Esophagus (tissue), 2 donors: ENCODE data around the gene ACR. TPM values are rescaled to one million over a fixed set of nuclear protein-coding genes. Genes with fewer than 3 reads are reported as not detected.

Source experiments
- H3K27ac ChIP-seq, 2 donors: one replicate each; pipeline ENCODE4 v1.5.1; 2013; ENCODE audit warnings: low read depth in 2 of 2, mild to moderate bottlenecking in 2 of 2, inconsistent platforms in 1 of 2, low read length in 1 of 2, moderate library complexity in 1 of 2
- H3K27me3 ChIP-seq, 2 donors: one replicate each; pipeline ENCODE4 v1.6.1; 2013; ENCODE audit warnings: low read length in 2 of 2, control low read depth in 1 of 2, mild to moderate bottlenecking in 1 of 2; ENCODE audit not compliant: insufficient read depth in 2 of 2, control insufficient read depth in 1 of 2
- H3K36me3 ChIP-seq, 2 donors: one replicate each; pipeline ENCODE4 v1.6.1; 2013; ENCODE audit warnings: low read length in 1 of 2; ENCODE audit not compliant: control insufficient read depth in 2 of 2, insufficient read depth in 2 of 2
- H3K4me1 ChIP-seq, 2 donors: one replicate each; pipeline ENCODE4 v1.6.1; 2013; ENCODE audit warnings: low read length in 1 of 2; ENCODE audit not compliant: control insufficient read depth in 2 of 2, insufficient read depth in 2 of 2
- H3K4me3 ChIP-seq, 2 donors: one replicate each; pipeline ENCODE4 v1.5.1; 2013; ENCODE audit warnings: low read length in 2 of 2, mild to moderate bottlenecking in 2 of 2, low read depth in 1 of 2, moderate library complexity in 1 of 2
- H3K9me3 ChIP-seq, 2 donors: one replicate each; pipeline ENCODE4 v1.6.1; 2013; ENCODE audit warnings: mild to moderate bottlenecking in 2 of 2, low read depth in 1 of 2, low read length in 1 of 2, moderate library complexity in 1 of 2; ENCODE audit not compliant: control insufficient read depth in 2 of 2, insufficient read depth in 1 of 2
- WGBS, 2 donors: extraction: QIAGEN DNeasy Blood & Tissue Kit; methylation state at CpG; one replicate each; pipeline ENCODE4 v1.1.7; 2013; 5-methylcytosine and 5-hydroxymethylcytosine counted together
- polyA plus RNA-seq, 2 donors: library from polyadenylated mRNA; stranded (reverse); fragments of 200-250 nt; gene quantifications; one replicate each; pipeline ENCODE4 v1.2.3, GENCODE V29; 2013
- donor health status: healthy with polysubstance abuse.
- donor health status: Bipolar disorder and iron deficiency.

Gene ACR
- polyA plus RNA-seq, 2 donors, result 0.14 to 0.20 TPM

DNA sequence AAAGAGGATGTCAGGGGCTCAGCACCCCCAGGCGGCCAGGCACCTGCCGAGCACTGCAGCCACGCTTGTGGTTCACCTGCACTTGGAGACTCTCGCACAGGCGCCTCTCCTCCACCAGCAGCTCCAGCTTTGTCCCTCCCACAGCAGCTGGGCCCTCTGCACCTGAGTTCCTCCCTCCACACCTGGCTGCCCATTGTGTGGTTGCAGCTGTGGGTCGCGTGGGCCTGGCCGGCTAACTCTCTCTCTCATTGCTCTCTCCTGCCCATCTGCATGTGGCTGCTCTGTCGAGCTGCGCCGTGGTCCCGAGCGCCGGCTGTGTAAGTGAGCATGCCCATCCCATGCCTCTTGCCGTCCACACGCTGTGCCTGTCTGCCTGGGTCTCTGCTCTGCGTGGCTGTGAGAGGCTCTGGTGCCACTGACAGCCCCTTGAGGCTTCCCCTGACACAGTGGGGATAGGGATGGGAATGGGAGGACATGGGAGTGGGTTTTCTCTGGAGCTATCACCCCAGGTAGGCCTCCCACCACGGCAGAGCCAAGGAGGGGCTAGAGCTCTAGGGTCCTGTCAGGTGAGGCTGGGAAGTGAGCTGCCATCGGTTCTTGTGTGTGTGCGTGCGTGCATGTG lies 8.5 kb upstream of the ACR start:
- Histone ChIP-seq H3K36me3 (peaks cover 0 to 5% of the 10 kb centered on the region in 2 donors), H3K4me1 (peaks cover 2 to 5% of the 10 kb centered on the region in 2 donors), H3K27me3 (no peaks in the 10 kb centered on the region), H3K27ac (no peak overlapping the region), H3K4me3 (no peak overlapping the region), H3K9me3 (peaks cover 0 to 2% of the 10 kb centered on the region in 2 donors)
- WGBS, 2 donors, result 75 to 84% methylated on average over 19 to 21 of the region's 21 CpGs

DNA sequence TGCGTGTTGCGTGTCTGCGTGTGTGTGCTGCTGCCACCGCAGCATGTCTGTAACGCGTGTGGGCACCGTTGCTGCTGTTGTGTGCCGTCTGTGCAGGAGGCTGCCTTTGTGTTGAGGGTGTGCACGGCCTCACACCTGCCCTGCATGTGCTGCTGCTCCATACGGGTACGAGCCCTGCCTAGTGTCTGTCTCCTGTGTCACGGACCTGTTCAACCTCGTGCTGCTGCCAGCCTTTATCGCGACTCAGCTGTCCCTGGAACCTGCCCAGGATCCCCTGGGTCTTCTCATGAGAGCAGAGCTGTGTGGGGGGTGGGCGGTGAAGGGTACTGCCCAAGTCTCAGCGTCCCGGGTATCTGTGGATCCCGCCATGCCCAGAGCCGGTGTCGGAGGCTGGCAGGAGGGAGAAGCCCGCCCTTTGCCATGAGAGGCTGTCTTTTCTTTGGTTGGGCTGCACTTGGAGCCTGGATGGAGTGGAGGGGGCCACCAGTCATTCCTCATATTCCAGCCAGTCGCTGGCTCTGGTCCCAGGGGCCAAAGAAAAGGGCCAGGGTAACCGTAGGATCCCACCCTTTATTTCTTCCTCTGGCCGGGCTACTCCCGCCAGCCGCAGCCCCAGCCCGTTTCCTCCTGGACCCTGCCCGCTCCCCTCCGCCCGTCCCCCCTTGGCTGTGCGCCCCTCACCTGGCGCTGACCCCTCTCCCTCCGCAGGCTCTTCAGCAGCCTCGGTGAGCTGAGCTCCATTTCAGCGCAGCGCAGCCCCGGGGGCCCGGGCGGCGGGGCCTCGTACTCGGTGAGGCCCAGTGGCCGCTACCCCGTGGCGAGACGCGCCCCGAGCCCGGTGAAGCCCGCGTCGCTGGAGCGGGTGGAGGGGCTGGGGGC lies 7.8 kb upstream of the ACR start:
- no peak overlapping the region for H3K27ac ChIP-seq
- H3K27me3 ChIP-seq, result no peaks in the 10 kb centered on the region
- WGBS, 2 donors, result 66 to 75% methylated on average over 54 of the region's 54 CpGs
- H3K4me1 ChIP-seq, result peaks cover 2 to 5% of the 10 kb centered on the region in 2 donors
- H3K4me3 ChIP-seq, result no peak overlapping the region
- peaks cover 0 to 2% of the 10 kb centered on the region in 2 donors for H3K9me3 ChIP-seq
- no peaks in the 10 kb centered on the region for H3K36me3 ChIP-seq

GRCh38 chr22:50730941-50731661 lies 6.9 kb upstream of the ACR start:
- WGBS, 2 donors, result 61 to 67% methylated on average over 73 to 76 of the region's 76 CpGs
- H3K27ac ChIP-seq, result no peak overlapping the region
- H3K4me3 ChIP-seq, result no peak overlapping the region
- peaks cover 0 to 2% of the 10 kb centered on the region in 2 donors for H3K9me3 ChIP-seq
- peaks cover 2 to 5% of the 10 kb centered on the region in 2 donors for H3K4me1 ChIP-seq
- H3K36me3 ChIP-seq, result no peaks in the 10 kb centered on the region
- no peaks in the 10 kb centered on the region for H3K27me3 ChIP-seq

- Histone ChIP-seq H3K4me1 (peaks cover 2 to 5% of the 10 kb centered on the region in 2 donors), H3K36me3 (no peaks in the 10 kb centered on the region), H3K27ac (no peak overlapping the region), H3K4me3 (no peak overlapping the region), H3K27me3 (no peaks in the 10 kb centered on the region), H3K9me3 (peaks cover 0 to 2% of the 10 kb centered on the region in 2 donors)
- WGBS, 2 donors, result 40 to 42% methylated on average over 32 of the region's 32 CpGs
Measured at GRCh38 chr22:50731811-50732624, 6.0 kb upstream of the ACR start.

DNA sequence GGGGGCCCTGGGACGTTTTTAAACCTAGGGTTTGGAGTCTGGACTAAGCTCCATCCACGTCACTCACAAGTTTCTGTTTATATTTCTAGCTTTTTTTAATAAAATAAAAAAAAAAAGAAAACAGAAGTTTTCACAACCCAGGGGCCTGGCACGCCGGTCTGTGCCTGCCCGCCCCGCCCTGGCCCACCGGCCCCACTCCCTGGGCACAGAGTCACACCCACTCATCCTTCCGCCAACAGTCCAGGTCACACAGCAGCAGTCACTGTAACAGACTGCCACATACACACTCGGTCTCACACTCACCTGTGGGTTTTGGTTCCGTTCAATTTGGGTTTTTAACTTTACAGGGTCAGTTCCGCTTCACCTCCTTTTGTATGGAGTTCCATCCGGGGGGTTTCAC lies 5.3 kb upstream of the ACR start:
- 69 to 70% methylated on average over 12 of the region's 12 CpGs for WGBS, 2 donors
- Histone ChIP-seq H3K9me3 (peaks cover 0 to 2% of the 10 kb centered on the region in 2 donors), H3K4me3 (no peak overlapping the region), H3K4me1 (peaks cover 2 to 5% of the 10 kb centered on the region in 2 donors), H3K27me3 (no peaks in the 10 kb centered on the region), H3K27ac (no peak overlapping the region), H3K36me3 (no peaks in the 10 kb centered on the region)

DNA sequence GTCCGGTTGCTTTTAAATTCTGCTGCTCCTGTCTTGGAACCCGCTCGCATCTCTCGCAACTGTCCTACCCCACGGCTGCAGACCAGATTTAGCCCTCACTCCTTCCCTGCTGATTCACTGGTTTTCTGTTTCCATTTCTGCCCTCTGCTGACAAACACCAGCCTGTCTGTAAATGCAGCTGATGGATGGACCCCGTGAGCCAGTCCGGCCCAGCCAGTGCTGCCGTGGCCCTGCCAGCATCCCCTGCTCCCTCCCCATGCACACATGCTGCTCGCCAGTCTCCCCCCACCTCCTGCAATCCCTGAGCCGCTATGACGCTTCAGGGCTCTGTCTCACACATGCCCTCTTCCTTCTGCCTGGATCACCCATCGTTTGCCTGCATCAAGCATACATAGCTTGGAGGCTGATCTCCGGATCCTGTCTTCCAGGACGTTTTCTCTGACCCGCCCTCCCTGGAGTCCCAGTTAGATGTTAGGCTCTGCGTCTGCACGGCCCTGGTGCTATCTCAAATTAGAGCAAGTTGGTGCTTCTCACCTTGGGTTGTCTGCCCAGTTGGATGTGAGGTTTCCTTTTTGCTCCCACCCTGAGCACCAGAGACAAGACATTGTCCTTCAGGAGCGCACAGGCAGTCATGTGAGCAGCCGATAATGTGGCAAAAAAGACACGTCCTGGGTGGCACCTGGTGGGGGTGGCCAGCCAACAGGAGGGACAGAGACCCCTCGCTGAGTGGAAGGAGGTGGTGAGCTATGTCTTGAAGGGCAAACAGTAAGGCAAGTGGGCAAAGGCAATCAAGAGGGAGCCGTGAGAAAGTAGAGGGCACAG lies 4.3 kb upstream of the ACR start:
- Histone ChIP-seq H3K4me3 (no peak overlapping the region), H3K4me1 (peaks cover 2 to 5% of the 10 kb centered on the region in 2 donors), H3K9me3 (peaks cover 0 to 2% of the 10 kb centered on the region in 2 donors), H3K27me3 (no peaks in the 10 kb centered on the region), H3K27ac (no peak overlapping the region), H3K36me3 (no peaks in the 10 kb centered on the region)
- 55 to 59% methylated on average over 22 of the region's 22 CpGs for whole genome bisulfite sequencing, 2 donors

- WGBS, 2 donors, result 79 to 84% methylated on average over 8 to 10 of the region's 10 CpGs
- Histone ChIP-seq H3K27me3 (no peaks in the 10 kb centered on the region), H3K9me3 (peaks cover 0 to 2% of the 10 kb centered on the region in 2 donors), H3K36me3 (no peaks in the 10 kb centered on the region), H3K4me3 (no peak overlapping the region), H3K4me1 (peaks cover 2 to 5% of the 10 kb centered on the region in 2 donors), H3K27ac (no peak overlapping the region)
Measured at GRCh38 chr22:50734343-50734771, 3.6 kb upstream of the ACR start.

- H3K27me3 ChIP-seq, result no peaks in the 10 kb centered on the region
- no peak overlapping the region for H3K27ac ChIP-seq
- H3K4me1 ChIP-seq, result peaks cover 0 to 3% of the 10 kb centered on the region in 2 donors
- WGBS, 2 donors, result 86 to 90% methylated on average over 13 of the region's 13 CpGs
- no peaks in the 10 kb centered on the region for H3K36me3 ChIP-seq
- no peak overlapping the region for H3K4me3 ChIP-seq
- H3K9me3 ChIP-seq, result no peaks in the 10 kb centered on the region
Measured at GRCh38 chr22:50734986-50735738, 2.8 kb upstream of the ACR start.
